ENCODE data around the gene SH2D7.

The SH2D7 gene

GRCh38 chr15:78092261-78093041 lies at the start of gene SH2D7:
Gene SH2D7 (plus strand): TSS chr15:78092561. CDS start chr15:78092585, 24 bp downstream.
- DNase-seq, result no peak

GRCh38 chr15:78044407-78045155 lies 47.8 kb upstream of the SH2D7 start:
- DNase-seq, result no peak

GRCh38 chr15:78045189-78045588 lies 47.2 kb upstream of the SH2D7 start:
- no peak for DNase-seq

GRCh38 chr15:78046796-78047341 lies 45.5 kb upstream of the SH2D7 start:
- no peak for DNase-seq

GRCh38 chr15:78047761-78048627 lies 44.4 kb upstream of the SH2D7 start:
- no peak for DNase-seq

GRCh38 chr15:78048628-78048920 lies 43.8 kb upstream of the SH2D7 start:
- no peak for DNase-seq

GRCh38 chr15:78049691-78050440 lies 42.5 kb upstream of the SH2D7 start:
- DNase-seq, result no peak

- no peak for DNase-seq
These were observed 41.9 kb upstream of the SH2D7 start for GRCh38 chr15:78050441-78050809.

- no peak for DNase-seq
These were observed 41.5 kb upstream of the SH2D7 start for GRCh38 chr15:78050826-78051225.

- DNase-seq, result no peak
These were observed 40.8 kb upstream of the SH2D7 start for GRCh38 chr15:78051596-78051995.

GRCh38 chr15:78052001-78052401 lies 40.4 kb upstream of the SH2D7 start:
- no peak for DNase-seq

- no peak for DNase-seq
These were observed 39.8 kb upstream of the SH2D7 start for GRCh38 chr15:78052545-78052944.

GRCh38 chr15:78054518-78054917 lies 37.8 kb upstream of the SH2D7 start:
- DNase-seq, result no peak

GRCh38 chr15:78054966-78055365 lies 37.4 kb upstream of the SH2D7 start:
- no peak for DNase-seq

GRCh38 chr15:78055919-78056713 lies 36.2 kb upstream of the SH2D7 start:
- no peak for DNase-seq

GRCh38 chr15:78056714-78057269 lies 35.6 kb upstream of the SH2D7 start:
- DNase-seq, result no peak

GRCh38 chr15:78057803-78058202 lies 34.6 kb upstream of the SH2D7 start:
- DNase-seq, result no peak

- no peak for DNase-seq
These were observed 33.9 kb upstream of the SH2D7 start for GRCh38 chr15:78058401-78058935.

- no peak for DNase-seq
These were observed 33.1 kb upstream of the SH2D7 start for GRCh38 chr15:78059110-78059839.

- DNase-seq, result no peak
These were observed 32.1 kb upstream of the SH2D7 start for GRCh38 chr15:78060232-78060631.
